Subcutaneous abdominal adipose tissue (tissue), 5 donors: ENCODE data around the gene MOBP.

Experiments used
- H3K27ac ChIP-seq: one replicate; pipeline ENCODE4 v1.7.0; 2013; ENCODE audit warnings: low read depth, mild to moderate bottlenecking, inconsistent platforms, low read length, moderate library complexity
- H3K27me3 ChIP-seq, 5 donors: one replicate each; pipeline ENCODE4 v1.7.0; 2013; ENCODE audit warnings: low read length in 5 of 5, inconsistent platforms in 1 of 5; ENCODE audit not compliant: control insufficient read depth in 5 of 5, insufficient read depth in 4 of 5
- H3K36me3 ChIP-seq, 5 donors: one replicate each; pipeline ENCODE4 v1.7.0; 2013; ENCODE audit warnings: low read length in 5 of 5; ENCODE audit not compliant: control insufficient read depth in 5 of 5, insufficient read depth in 5 of 5
- H3K4me1 ChIP-seq, 5 donors: one replicate each; pipeline ENCODE4 v1.7.0; 2013; ENCODE audit warnings: low read length in 5 of 5, mild to moderate bottlenecking in 3 of 5, moderate library complexity in 1 of 5; ENCODE audit not compliant: control insufficient read depth in 5 of 5, insufficient read depth in 5 of 5
- H3K4me3 ChIP-seq, 5 donors: one replicate each; pipeline ENCODE4 v1.7.0; 2013; ENCODE audit warnings: low read length in 5 of 5, low read depth in 1 of 5
- H3K9ac ChIP-seq, 5 donors: one replicate each; pipeline ENCODE4 v1.7.0; 2013; ENCODE audit warnings: low read length in 5 of 5, mild to moderate bottlenecking in 4 of 5, moderate library complexity in 3 of 5
- H3K9me3 ChIP-seq, 5 donors: one replicate each; pipeline ENCODE4 v1.7.0; 2013; ENCODE audit warnings: low read length in 5 of 5; ENCODE audit not compliant: control insufficient read depth in 5 of 5
- donor health status: healthy.
- donor health status: healthy.
- donor health status: healthy.
- donor health status: healthy.
- donor health status: healthy.

MOBP gene

DNA sequence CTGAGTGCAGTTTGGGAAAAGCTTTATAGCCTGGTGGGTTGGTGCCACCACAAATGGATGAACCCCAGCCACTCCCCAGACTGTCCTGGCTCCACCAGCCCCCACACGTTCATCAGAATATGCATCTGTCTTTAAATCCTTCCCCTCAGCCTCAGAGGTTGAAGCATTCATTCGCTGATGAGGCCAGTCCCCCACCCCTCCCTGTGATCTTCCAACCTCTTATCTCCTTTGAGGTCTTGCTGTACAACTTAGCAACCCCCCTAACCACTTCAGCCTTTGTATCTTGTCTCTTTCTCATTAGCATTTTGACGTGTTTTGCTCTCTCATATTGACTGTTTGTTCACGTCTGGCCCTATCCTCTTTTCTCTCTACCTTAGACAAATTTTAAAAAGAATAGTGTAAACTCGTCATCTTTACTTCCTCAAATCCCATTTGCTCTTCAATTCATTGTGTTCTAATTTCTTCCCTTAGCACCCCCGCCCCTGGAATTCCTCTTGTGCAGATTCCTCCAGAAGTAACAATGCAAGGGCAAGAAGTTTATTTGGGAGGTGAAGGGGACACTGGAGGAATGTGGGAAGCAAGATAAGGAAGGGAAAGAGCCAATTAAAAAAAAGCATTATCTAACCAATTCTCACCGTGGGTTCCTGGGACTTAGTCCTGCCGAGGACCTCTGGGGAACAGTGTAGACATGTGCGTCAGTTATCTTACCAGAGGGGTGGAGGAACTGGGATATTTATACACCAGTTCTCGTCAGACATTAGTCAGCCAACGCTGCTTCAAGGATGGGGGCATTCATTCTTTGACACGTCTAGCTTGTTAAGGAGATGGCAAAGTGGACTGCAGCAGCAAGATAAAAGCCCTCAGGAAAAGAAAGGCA lies 38.6 kb downstream of the MOBP start:
- no peaks in the 10 kb centered on the region for H3K36me3 ChIP-seq
- H3K4me1 ChIP-seq, result peaks cover 0 to 5% (median 0%) of the 10 kb centered on the region in 5 donors
- H3K9ac ChIP-seq, result no peak overlapping the region
- no peak overlapping the region for H3K27ac ChIP-seq
- no peaks in the 10 kb centered on the region for H3K9me3 ChIP-seq
- H3K4me3 ChIP-seq, result no peak overlapping the region
- peaks cover 11 to 17% (median 17%) of the 10 kb centered on the region in 5 donors for H3K27me3 ChIP-seq

DNA sequence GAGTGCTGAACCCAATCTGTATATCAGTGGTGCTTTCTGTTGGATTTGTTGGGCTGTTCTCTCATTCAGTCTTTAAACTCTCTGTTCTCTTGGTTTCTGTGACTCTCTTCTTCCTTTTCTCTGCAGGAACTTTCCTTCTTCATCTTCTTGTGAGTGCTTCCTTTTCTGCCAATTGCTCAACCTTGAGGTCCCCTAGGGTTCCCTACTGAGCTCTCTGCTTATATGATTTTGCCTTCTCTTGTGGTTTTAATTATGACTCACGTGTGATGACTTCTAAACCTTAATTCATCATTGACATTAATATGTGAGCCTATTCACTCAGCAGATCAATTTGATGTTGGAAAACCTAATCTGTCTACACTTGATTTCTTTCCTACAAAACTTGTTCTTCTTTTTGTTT lies 39.4 kb downstream of the MOBP start:
- peaks cover 0 to 5% (median 0%) of the 10 kb centered on the region in 5 donors for H3K4me1 ChIP-seq
- H3K9ac ChIP-seq, result no peak overlapping the region
- no peak overlapping the region for H3K4me3 ChIP-seq
- H3K27me3 ChIP-seq, result peaks cover 10 to 13% (median 12%) of the 10 kb centered on the region in 5 donors
- H3K36me3 ChIP-seq, result no peaks in the 10 kb centered on the region
- H3K9me3 ChIP-seq, result no peaks in the 10 kb centered on the region
- no peak overlapping the region for H3K27ac ChIP-seq

DNA sequence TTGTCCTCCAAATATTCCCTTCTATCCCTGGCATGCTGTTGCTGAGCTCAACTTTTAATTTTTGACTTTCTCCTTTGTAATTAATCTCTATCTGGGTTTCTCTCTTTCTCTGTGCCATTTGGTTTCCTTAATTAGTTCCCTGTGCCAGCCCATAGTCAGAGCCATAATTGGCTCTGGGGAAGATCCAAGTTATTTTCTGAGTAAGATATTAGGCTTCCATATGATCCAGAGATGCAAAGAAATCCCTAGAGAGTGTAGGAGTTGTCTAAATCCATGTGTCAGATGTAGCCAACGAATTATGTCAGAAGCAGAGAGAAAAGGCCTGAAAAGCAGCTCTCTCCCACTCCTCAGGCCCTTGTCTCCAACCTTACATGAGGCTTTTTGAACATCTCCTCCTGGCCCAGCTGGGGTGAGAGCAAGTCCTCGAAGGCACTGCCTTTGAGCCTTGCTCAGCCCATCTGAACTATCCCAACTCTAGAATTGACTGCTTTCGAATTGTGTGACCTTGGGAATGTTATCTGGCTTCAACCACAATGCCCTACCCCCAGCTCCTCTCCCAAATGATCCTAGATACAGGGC lies 46.4 kb downstream of the MOBP start:
- H3K9ac ChIP-seq, result no peak overlapping the region
- no peaks in the 10 kb centered on the region for H3K9me3 ChIP-seq
- H3K4me3 ChIP-seq, result no peak overlapping the region
- H3K27me3 ChIP-seq, result peaks cover 0 to 4% (median 0%) of the 10 kb centered on the region in 5 donors
- no peaks in the 10 kb centered on the region for H3K36me3 ChIP-seq
- no peak overlapping the region for H3K27ac ChIP-seq
- H3K4me1 ChIP-seq, result no peaks in the 10 kb centered on the region

DNA sequence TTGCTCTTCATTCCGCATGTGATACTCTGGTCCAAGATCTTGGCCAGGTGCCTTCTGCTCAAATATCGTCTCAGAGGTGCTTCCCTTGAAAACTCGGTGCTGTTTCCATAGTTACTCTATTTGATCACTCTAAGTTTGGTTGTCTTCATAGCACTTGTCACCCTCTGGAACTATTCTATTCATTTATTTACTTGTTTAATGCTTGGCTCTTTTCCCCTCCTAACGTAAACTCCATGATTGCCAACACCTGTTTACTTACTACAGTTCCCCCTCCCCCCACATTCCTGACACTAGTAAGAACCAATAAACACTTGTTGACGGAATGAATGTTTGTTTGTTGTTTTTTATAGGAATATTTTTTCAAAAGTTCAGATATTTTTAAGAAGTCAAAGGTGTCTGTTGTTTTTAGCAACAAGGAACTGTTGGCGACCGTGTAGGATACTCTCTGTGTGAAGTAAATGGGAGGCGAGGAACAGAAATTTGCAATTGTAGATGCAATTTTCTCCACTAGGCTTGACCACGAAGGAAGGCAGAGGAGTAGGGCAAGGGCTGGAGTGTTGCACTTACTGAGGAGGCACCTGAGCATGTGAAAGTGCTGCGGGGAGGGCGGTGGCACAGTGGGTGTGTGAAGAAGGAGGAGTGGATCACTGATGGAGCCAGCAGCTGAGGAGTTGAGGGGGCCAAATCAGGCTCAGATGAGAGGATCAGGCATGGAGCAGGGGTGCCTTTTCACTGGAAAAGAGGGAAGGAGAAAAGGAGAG lies 48.4 kb downstream of the MOBP start:
- H3K4me3 ChIP-seq, result no peak overlapping the region
- no peaks in the 10 kb centered on the region for H3K36me3 ChIP-seq
- no peaks in the 10 kb centered on the region for H3K4me1 ChIP-seq
- no peak overlapping the region for H3K27ac ChIP-seq
- peaks cover 0 to 4% (median 2%) of the 10 kb centered on the region in 5 donors for H3K27me3 ChIP-seq
- no peak overlapping the region for H3K9ac ChIP-seq
- H3K9me3 ChIP-seq, result no peaks in the 10 kb centered on the region

DNA sequence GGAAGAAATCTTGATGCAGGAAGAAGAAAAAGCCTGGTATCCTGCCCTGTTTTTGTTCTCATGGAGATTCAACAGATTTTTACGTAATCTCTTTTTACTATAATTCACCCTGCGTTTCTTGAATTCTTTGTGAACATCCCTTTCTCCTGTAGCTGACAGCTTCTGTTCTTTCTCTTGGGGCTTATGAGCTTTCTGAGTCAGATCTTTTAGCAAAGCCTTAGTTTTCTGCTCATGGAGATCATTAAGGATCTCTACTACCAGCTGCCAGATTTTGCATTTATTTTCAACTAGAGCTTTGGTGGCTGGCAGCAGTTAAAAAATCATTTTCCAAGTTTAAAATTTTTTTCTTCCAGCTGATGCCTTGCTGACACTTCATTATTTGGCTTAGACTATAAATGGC lies 51.6 kb downstream of the MOBP start:
- no peak overlapping the region for H3K4me3 ChIP-seq
- H3K9me3 ChIP-seq, result peaks cover 0 to 6% (median 2%) of the 10 kb centered on the region in 5 donors
- H3K4me1 ChIP-seq, result no peaks in the 10 kb centered on the region
- H3K36me3 ChIP-seq, result no peaks in the 10 kb centered on the region
- no peak overlapping the region for H3K27ac ChIP-seq
- H3K9ac ChIP-seq, result no peak overlapping the region
- peaks cover 0 to 4% (median 2%) of the 10 kb centered on the region in 5 donors for H3K27me3 ChIP-seq

DNA sequence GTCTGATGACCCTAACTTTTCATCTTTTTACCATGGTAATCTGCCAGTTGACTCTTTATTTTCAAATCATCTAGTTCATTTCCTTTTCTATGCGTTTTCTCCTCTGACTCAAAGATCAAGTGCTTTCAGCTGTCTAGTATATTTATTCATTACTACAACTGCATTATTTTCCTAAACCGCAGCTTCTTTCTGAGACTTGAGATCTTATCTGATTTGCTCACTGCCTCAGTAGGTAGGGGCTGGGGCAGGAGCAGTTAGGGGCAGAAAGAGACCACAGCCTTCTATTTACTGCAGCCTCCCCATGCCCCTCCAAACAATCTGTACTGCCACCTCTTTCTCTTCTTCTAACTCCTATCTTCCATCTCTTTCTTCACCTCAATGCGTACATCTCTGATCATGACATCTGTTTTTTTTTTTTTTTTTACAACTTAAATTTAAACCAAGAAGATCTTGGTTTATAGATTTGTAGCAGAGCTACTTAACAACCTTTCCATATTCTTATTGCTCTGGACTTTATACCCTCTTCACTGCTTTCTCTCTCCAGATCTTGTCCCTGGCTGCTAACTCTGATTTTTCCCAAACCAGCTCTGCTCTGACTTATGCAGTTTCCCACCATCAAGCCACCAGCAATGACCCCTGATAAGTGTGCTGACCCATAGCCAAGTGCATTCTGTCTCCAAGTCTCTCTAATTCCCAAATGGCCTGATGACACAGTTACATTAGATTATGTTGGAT lies 52.2 kb downstream of the MOBP start:
- H3K9ac ChIP-seq, result no peak overlapping the region
- peaks cover 0 to 4% (median 2%) of the 10 kb centered on the region in 5 donors for H3K27me3 ChIP-seq
- H3K4me3 ChIP-seq, result no peak overlapping the region
- H3K27ac ChIP-seq, result no peak overlapping the region
- H3K4me1 ChIP-seq, result no peaks in the 10 kb centered on the region
- H3K36me3 ChIP-seq, result no peaks in the 10 kb centered on the region
- H3K9me3 ChIP-seq, result peaks cover 0 to 7% (median 5%) of the 10 kb centered on the region in 5 donors

DNA sequence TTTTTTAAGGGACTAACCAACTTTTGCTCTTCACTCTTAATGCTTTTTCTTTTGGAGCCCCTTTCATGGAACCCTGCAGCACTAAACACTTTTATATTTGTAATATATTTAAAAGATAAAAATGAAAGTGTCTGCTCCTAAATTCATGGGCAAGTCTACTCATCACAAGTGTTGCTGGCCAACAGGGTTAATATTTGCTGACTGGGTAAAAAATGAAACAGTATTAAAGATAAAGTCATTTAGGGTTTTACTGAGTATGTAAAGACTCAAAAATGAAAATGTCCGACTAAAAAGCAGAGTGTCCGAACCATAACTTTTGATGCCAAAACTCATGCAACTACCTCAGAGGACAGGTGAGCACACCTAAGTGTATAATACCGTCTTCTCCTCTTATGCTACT lies 54.0 kb downstream of the MOBP start:
- H3K36me3 ChIP-seq, result no peaks in the 10 kb centered on the region
- peaks cover 2 to 7% (median 5%) of the 10 kb centered on the region in 5 donors for H3K9me3 ChIP-seq
- no peaks in the 10 kb centered on the region for H3K4me1 ChIP-seq
- peaks cover 0 to 3% (median 2%) of the 10 kb centered on the region in 5 donors for H3K27me3 ChIP-seq
- H3K27ac ChIP-seq, result no peak overlapping the region
- H3K4me3 ChIP-seq, result no peak overlapping the region
- no peak overlapping the region for H3K9ac ChIP-seq

DNA sequence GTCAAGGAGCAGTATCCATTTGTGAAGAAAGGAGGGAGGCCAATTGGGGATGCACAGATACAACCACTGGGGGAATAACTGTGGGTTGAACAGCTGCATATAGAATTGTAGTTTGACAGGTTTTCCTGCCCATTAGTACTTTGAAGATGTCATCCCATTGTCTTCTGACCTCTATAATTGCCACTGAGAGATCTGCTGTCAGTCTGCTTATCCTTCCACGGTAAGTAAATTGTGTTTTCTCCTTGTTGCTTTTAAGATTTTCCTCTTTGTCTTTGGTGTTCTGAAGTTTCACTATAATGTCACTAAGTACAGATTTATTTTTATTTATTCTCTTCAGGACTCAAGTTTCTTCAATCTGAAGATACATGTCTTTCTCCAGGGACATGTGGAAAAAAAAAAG lies 56.6 kb downstream of the MOBP start:
- H3K27ac ChIP-seq, result no peak overlapping the region
- no peaks in the 10 kb centered on the region for H3K36me3 ChIP-seq
- peaks cover 2 to 7% (median 5%) of the 10 kb centered on the region in 5 donors for H3K9me3 ChIP-seq
- no peak overlapping the region for H3K9ac ChIP-seq
- peaks cover 0 to 3% (median 0%) of the 10 kb centered on the region in 5 donors for H3K27me3 ChIP-seq
- H3K4me3 ChIP-seq, result no peak overlapping the region
- H3K4me1 ChIP-seq, result no peaks in the 10 kb centered on the region

DNA sequence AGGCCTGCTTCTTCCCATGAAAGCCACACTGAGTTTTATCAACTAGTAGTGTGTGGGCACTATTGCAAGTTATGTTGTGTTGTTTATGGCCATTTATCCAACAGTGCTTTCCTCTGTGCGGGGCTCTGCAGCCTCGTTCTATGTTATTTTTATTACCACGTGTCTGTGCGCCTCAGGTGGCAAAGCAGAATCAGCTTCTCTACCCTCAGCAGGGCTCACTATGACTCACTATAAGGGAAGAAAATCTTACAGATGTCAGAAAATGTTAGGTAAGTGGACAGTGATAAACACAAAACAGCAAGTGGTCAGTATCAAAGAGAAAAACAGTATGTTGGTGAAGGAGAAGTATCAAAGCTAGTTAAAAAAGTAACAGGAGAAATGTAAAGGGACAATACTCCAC lies 61.4 kb downstream of the MOBP start:
- Histone ChIP-seq H3K4me3 (no peak overlapping the region), H3K9ac (no peak overlapping the region)

More for the DNA sequence above, 61.4 kb downstream of the MOBP start:
- peaks cover 0 to 3% (median 0%) of the 10 kb centered on the region in 5 donors for H3K27me3 ChIP-seq
- no peak overlapping the region for H3K27ac ChIP-seq
- no peaks in the 10 kb centered on the region for H3K36me3 ChIP-seq
- H3K4me1 ChIP-seq, result no peaks in the 10 kb centered on the region
- peaks cover under 1 to 5% (median 2%) of the 10 kb centered on the region in 5 donors for H3K9me3 ChIP-seq
